Parathyroid adenoma (tissue), 2 donors: ENCODE data around the gene PTPRC.

Source experiments
- H2AFZ ChIP-seq: fragments of 300-600 bp; sonication (generic); one replicate; pipeline ENCODE4 v1.7.0; 2017; ENCODE audit warnings: antibody characterized with exemption, mild to moderate bottlenecking
- H3K27ac ChIP-seq: fragments of 300-600 bp; sonication (generic); one replicate; pipeline ENCODE4 v1.7.0; 2017
- H3K27me3 ChIP-seq: fragments of 300-600 bp; sonication (generic); one replicate; pipeline ENCODE4 v1.7.0; 2017; ENCODE audit warnings: low read length; ENCODE audit not compliant: control insufficient read depth, insufficient read depth
- H3K36me3 ChIP-seq: fragments of 300-600 bp; sonication (generic); one replicate; pipeline ENCODE4 v1.7.0; 2017; ENCODE audit warnings: low read length; ENCODE audit not compliant: control insufficient read depth, insufficient read depth
- H3K4me1 ChIP-seq: fragments of 300-600 bp; sonication (generic); one replicate; pipeline ENCODE4 v1.7.0; 2017; ENCODE audit warnings: control low read depth
- H3K4me2 ChIP-seq: fragments of 300-600 bp; sonication (generic); one replicate; pipeline ENCODE4 v1.7.0; 2017; ENCODE audit warnings: low read length
- H3K4me3 ChIP-seq: fragments of 300-600 bp; sonication (generic); one replicate; pipeline ENCODE4 v1.7.0; 2017; ENCODE audit warnings: low read depth, low read length
- H3K79me2 ChIP-seq: fragments of 300-600 bp; sonication (generic); one replicate; pipeline ENCODE4 v1.7.0; 2017; ENCODE audit warnings: control low read depth
- H3K9ac ChIP-seq: fragments of 300-600 bp; sonication (generic); one replicate; pipeline ENCODE4 v1.7.0; 2017; ENCODE audit warnings: mild to moderate bottlenecking
- H3K9me3 ChIP-seq: fragments of 300-600 bp; sonication (generic); one replicate; pipeline ENCODE4 v1.7.0; 2017; ENCODE audit warnings: low read length; ENCODE audit not compliant: control insufficient read depth
- TF ChIP-seq, protein P1 (sequence below): fragments of 300-600 bp; sonication (generic); IDR thresholded peaks from one replicate; pipeline ENCODE4 v1.7.0; 2017; ENCODE audit warnings: antibody characterized with exemption, mild to moderate bottlenecking
- donor health status: primary hyperparathyroidism.

The PTPRC gene

GRCh38 chr1:198611219-198611618 lies 27.6 kb upstream of the PTPRC start:
- Histone ChIP-seq H3K36me3 (no peaks in the 10 kb centered on the region), H3K4me1 (no peaks in the 10 kb centered on the region), H3K9me3 (no peaks in the 10 kb centered on the region), H3K4me3 (no peak overlapping the region), H3K79me2 (no peaks in the 10 kb centered on the region), H3K4me2 (no peak overlapping the region), H3K27me3 (no peaks in the 10 kb centered on the region), H3K27ac (no peak overlapping the region), H3K9ac (no peak overlapping the region), H2AFZ (no peak overlapping the region)
- TF ChIP-seq, protein P1, sequence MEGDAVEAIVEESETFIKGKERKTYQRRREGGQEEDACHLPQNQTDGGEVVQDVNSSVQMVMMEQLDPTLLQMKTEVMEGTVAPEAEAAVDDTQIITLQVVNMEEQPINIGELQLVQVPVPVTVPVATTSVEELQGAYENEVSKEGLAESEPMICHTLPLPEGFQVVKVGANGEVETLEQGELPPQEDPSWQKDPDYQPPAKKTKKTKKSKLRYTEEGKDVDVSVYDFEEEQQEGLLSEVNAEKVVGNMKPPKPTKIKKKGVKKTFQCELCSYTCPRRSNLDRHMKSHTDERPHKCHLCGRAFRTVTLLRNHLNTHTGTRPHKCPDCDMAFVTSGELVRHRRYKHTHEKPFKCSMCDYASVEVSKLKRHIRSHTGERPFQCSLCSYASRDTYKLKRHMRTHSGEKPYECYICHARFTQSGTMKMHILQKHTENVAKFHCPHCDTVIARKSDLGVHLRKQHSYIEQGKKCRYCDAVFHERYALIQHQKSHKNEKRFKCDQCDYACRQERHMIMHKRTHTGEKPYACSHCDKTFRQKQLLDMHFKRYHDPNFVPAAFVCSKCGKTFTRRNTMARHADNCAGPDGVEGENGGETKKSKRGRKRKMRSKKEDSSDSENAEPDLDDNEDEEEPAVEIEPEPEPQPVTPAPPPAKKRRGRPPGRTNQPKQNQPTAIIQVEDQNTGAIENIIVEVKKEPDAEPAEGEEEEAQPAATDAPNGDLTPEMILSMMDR = no peak

- Histone ChIP-seq H3K9ac (no peak overlapping the region), H3K36me3 (no peaks in the 10 kb centered on the region), H3K79me2 (no peaks in the 10 kb centered on the region), H3K27me3 (no peaks in the 10 kb centered on the region), H3K4me3 (no peak overlapping the region), H3K27ac (no peak overlapping the region), H3K4me1 (no peaks in the 10 kb centered on the region), H3K9me3 (no peaks in the 10 kb centered on the region), H2AFZ (no peak overlapping the region), H3K4me2 (no peak overlapping the region)
- TF ChIP-seq, protein P1 = no peak
These were observed 26.2 kb upstream of the PTPRC start for GRCh38 chr1:198612471-198613260.

GRCh38 chr1:198617406-198617805 lies 21.4 kb upstream of the PTPRC start:
- Histone ChIP-seq H2AFZ (no peak overlapping the region), H3K4me2 (no peak overlapping the region), H3K79me2 (no peaks in the 10 kb centered on the region), H3K9ac (no peak overlapping the region), H3K9me3 (no peaks in the 10 kb centered on the region), H3K36me3 (no peaks in the 10 kb centered on the region), H3K27me3 (no peaks in the 10 kb centered on the region), H3K27ac (no peak overlapping the region), H3K4me3 (no peak overlapping the region), H3K4me1 (no peaks in the 10 kb centered on the region)
- TF ChIP-seq, protein P1 = no peak

DNA sequence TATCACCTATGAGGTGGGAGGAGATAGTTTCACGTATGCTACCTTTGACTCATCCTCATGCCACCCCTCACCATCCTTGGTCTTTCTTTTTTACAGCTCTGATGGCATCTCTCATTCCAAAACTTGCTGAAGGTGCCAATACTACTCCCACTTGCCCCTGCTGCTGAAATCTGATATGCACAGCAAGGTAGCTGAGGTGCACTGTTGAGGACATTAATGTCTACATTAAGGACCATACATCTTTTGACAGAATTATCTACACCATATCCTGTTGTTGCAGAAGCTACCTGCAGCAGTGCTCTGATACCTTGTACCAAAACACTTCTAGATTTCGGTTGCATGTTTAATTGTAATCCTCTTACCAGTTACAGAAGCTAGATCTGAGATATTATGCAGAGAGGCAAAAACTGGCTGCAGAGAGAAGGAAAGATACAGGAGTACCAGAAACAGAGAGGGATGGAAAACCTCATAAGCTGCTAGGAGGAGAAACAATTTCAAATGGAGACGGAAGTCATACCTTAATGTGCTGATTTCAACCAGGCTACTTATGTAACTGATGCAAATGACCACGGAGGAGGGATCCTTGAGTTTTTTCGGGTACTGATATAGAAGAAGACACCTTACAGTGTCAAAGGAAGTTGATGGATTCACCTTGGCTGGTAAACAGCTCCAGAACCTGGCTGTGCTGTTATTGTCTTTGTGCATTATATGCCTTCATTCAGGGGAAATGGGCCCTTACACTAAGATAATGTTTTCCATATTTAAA lies 19.3 kb upstream of the PTPRC start:
- Histone ChIP-seq H3K4me2 (no peak overlapping the region), H3K27ac (no peak overlapping the region), H3K79me2 (no peaks in the 10 kb centered on the region), H3K9ac (no peak overlapping the region), H3K4me1 (no peaks in the 10 kb centered on the region), H3K4me3 (no peak overlapping the region), H3K27me3 (no peaks in the 10 kb centered on the region), H2AFZ (no peak overlapping the region), H3K9me3 (no peaks in the 10 kb centered on the region), H3K36me3 (no peaks in the 10 kb centered on the region)
- TF ChIP-seq, protein P1 = no peak
